Left colon (tissue), 2 donors: ENCODE measurements around the gene AHCY. TPM values are rescaled to one million over a fixed set of nuclear protein-coding genes. Genes with fewer than 3 reads are reported as not detected.
"Not testable (repeated sequence)": the region's sequence is repeated elsewhere in the genome, so short reads cannot be mapped to it uniquely, and the experiment has no call there.

ENCODE experiments used
- ATAC-seq: fragments of 200-7000 bp; cut with Tn5 transposase; one replicate; pipeline ENCODE4 v1.9.1; 2020; ENCODE audit warnings: mild to moderate bottlenecking, moderate library complexity
- DNase-seq, 2 donors: peaks; one replicate each; pipeline ENCODE4 v3.0.0-alpha.2; 2020
- intact Hi-C, 2 donors: fragments of 100-400 bp; cut with DNase I in 1 of 2; cut with micrococcal nuclease in 1 of 2; formaldehyde crosslinking; loops; one replicate each; pipeline versions ENCODE4 v1.11.2 to v1.14.0; 2022; cut with DNase I, micrococcal nuclease
- total RNA-seq, 2 donors: library from RNA; stranded (reverse); fragmentation: NEBNext Ultra II Directional; extraction: Animal tissue kit (Norgen Biotek cat#: 25700); gene quantifications; one replicate each; pipeline ENCODE4 v1.2.1, GENCODE V29; 2021
- donor health status: DM: no; HTN: no; CAD: no.
- donor health status: DM: yes; HTN: yes; CAD: no.

AHCY gene
- total RNA-seq, 2 donors from 2014 or later, result 72.9 to 73.9 TPM

DNA sequence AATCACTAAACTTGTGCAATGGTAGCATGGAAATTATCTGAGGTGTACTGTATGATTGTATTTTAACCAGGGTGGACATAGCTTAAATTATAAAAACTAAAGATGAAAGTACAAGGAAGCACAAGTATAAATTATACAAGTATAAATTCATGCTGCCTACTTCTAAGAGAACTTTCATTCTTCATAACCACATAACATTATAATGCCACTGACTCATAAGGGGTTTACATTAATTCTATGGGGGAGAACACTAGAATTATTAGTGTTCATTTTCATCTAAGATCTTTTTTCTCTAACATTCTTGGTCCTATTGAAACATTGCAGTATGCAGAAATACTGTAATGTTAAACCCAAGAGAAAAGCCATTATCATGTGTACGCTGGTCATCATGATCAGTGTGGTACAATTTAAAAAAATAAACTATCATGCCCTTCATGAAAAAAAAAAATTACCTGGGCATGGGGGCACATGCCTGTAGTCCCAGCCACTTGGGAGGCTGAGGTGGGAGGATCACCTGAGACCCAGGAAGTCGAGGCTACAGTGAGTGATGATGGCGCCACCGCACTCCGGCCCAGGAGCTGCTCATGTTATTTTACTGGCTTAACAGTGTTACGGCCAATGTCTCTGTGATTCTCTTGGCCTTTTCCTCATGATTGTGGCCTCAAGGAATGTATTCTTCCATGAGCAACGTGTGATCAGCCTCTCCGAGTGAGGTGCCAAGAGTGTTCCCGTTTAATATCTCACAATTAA, 25.9 kb upstream of the AHCY start:
- ATAC-seq (no peak), DNase-seq (no peak)
- intact Hi-C loops, result no loop called here

DNA sequence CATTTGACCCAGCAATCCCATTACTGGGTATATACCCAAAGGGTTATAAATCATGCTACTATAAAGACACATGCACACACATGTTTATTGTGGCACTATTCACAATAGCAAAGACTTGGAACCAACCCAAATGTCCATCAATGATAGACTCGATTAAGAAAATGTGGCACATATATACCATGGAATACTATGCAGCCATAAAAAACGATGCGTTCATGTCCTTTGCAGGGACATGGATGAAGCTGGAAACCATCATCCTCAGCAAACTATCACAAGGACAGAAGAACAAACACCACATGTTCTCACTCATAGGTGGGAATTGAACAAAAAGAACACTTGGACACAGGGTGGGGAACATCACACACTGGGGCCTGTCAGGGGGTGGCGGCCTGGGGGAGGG, 25.1 kb upstream of the AHCY start:
- ATAC-seq, DNase-seq, intact Hi-C loops: not testable (repeated sequence)

DNA sequence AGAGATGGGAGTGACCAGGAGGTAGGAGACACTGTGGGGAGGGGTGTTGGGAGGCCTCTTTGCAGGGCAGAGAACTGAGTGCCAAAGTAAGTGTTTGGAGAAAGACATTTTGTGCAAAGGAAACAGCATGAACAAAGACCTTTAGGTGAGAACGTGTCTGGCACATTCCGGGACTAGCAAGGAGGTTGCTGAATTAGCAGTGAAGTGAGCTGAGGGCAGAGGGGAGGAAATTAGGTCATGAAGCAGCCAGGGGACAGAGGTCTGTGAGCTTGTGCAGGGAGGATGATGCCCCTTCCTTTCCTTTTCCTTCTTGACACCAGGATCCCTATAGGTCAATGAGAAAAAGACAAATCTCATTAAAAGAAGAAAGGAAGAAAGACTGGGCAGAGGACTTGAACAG, 21.4 kb upstream of the AHCY start:
- DNase-seq (no peak), ATAC-seq (no peak)
- intact Hi-C loops, result no loop called here

GRCh38 chr20:34322267-34323105, 19.3 kb upstream of the AHCY start:
- peak; percentile 75 for ATAC-seq
- DNase-seq, result no peak
- intact Hi-C loops, result no loop called here

- DNase-seq (no peak), ATAC-seq (no peak)
- intact Hi-C loops, result no loop called here
Observed at GRCh38 chr20:34320861-34321260, 17.7 kb upstream of the AHCY start.

GRCh38 chr20:34318609-34319443, 15.7 kb upstream of the AHCY start:
- no peak for DNase-seq
- intact Hi-C loops, result loop anchor here in 1 of 2 donors (10.0 kb wide), 1 partner anchor 156 kb away; no protein-coding TSS in a partner anchor
- no peak for ATAC-seq

DNA sequence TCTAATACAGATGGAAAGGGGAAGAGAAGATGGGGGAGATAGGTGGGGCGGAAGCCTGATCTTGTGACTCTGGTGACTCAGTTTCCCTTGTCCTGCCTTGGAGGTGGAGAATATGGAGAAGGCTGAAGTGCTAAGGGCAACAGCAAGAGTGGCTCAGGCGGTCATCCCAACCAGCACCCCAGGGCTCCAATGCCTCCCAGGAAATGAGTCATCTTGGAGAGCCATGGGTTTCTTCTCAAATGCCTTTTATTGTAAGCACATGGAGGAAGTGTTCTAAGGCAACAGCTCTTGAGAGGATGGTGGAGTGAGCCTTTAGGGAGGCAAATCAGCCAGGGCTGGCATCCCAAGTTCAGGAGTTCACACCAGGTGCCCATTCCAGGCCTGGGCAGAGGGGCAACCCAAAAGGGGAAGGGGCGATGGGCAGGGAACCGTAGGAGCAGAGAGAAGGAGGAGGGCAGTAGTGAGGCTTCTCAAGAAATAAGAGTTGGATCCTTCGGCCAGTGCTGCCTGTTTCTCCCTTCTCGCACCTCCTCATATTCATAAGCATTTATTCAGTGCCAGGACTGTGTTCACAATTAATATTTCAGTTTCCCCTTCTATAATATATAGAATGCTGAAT, 13.2 kb upstream of the AHCY start:
- DNase-seq (no peak), ATAC-seq (no peak)
- intact Hi-C loops, result loop anchor here in 1 of 2 donors (10.0 kb wide), 1 partner anchor 158 kb away; no protein-coding TSS in a partner anchor

- ATAC-seq (no peak), DNase-seq (no peak)
- intact Hi-C loops, result loop anchor here in 1 of 2 donors (10.0 kb wide), 1 partner anchor 160 kb away; no protein-coding TSS in a partner anchor
Observed at GRCh38 chr20:34315236-34315635, 12.1 kb upstream of the AHCY start.

- ATAC-seq, result peak; percentile 80
- intact Hi-C loops, result loop anchor here in 1 of 2 donors (10.0 kb wide), 1 partner anchor 162 kb away; no protein-coding TSS in a partner anchor
- peak; percentile 83 to 91 for DNase-seq
Observed at GRCh38 chr20:34312544-34313217, 9.5 kb upstream of the AHCY start.

GRCh38 chr20:34312024-34312460, 8.9 kb upstream of the AHCY start:
- peak in 1 of 2 donors; percentile 31 for DNase-seq
- intact Hi-C loops, result loop anchor here in 1 of 2 donors (10.0 kb wide), 1 partner anchor 163 kb away; no protein-coding TSS in a partner anchor
- ATAC-seq, result peak; percentile 20

- DNase-seq (peak; percentile 87 to 90), ATAC-seq (peak; percentile 79)
- intact Hi-C loops, result loop anchor here in 1 of 2 donors (10.0 kb wide), 1 partner anchor 163 kb away; no protein-coding TSS in a partner anchor
Observed at GRCh38 chr20:34311118-34312023, 8.2 kb upstream of the AHCY start.

DNA sequence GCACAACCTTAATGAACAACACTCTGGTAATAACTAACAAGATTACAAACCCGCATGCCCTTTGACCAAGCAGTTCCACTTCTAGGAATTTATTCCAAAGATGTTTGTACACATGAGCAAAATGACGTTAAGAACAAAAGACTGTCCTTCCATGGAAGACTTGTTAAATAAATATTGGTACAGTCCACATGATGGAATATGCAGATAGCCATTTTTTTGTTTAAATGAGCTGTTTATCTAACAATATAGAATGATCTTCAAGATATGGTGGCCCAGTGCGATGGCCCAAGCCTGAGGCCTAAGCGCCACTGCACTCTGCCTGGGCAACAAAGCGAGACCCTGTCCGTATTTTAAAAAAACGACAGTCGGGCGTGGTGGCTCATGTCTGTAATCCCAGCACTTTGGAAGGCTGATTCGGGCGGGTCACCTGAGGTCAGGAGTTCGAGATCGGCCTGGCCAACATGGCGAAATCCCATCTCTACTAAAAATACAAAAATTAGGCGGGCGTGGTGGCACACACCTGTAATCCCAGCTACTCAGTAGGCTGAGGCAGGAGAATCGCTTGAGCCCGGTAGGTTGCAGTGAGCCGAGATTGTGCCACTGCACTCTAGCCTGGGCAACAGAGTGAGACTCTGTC, 7.4 kb upstream of the AHCY start:
- peak in 1 of 2 donors; percentile 22 for DNase-seq
- ATAC-seq, result peak; percentile 21
- intact Hi-C loops, result loop anchor here in 1 of 2 donors (10.0 kb wide), 1 partner anchor 164 kb away; no protein-coding TSS in a partner anchor

DNA sequence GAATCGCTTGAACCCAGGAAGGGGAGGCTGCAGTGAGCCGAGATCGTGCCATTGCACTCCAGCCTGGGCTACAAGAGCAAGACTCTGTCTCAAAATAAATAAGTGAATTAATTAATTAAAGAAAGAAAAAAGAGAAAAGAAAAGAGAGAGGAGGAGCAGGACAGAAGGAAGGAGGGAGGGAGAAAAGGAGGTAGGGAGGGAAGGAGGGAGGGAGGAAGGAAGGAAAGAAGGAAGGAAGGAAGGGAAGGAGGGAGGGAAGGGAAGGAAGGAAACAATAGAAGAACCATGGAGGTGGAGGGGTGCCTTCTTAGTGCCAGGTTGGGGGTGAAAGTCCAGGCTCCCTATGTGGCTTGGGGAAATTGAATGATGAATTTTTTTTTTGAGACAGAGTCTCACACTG, 6.5 kb upstream of the AHCY start:
- DNase-seq (no peak), ATAC-seq (no peak)
- intact Hi-C loops, result loop anchor here in 1 of 2 donors (10.0 kb wide), 1 partner anchor 165 kb away; no protein-coding TSS in a partner anchor

- DNase-seq (no peak), ATAC-seq (no peak)
- intact Hi-C loops, result no loop called here
Observed at GRCh38 chr20:34305333-34306230, 2.4 kb upstream of the AHCY start.

- DNase-seq, result no peak
- intact Hi-C loops, result no loop called here
- ATAC-seq, result peak; percentile 14
Observed at GRCh38 chr20:34302312-34302722, 838 bp downstream of the AHCY start.
